Measurements from ENCODE around the gene RNF166. TPM values are rescaled to one million over a fixed set of nuclear protein-coding genes. Genes with fewer than 3 reads are reported as not detected.

RNF166 gene, protein sequence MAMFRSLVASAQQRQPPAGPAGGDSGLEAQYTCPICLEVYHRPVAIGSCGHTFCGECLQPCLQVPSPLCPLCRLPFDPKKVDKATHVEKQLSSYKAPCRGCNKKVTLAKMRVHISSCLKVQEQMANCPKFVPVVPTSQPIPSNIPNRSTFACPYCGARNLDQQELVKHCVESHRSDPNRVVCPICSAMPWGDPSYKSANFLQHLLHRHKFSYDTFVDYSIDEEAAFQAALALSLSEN
- total RNA-seq: 1 to 10 TPM; 7.9 to 9.1 TPM
- 1 to 10 TPM; 6.5 to 7.3 TPM for polyA plus RNA-seq

DNA sequence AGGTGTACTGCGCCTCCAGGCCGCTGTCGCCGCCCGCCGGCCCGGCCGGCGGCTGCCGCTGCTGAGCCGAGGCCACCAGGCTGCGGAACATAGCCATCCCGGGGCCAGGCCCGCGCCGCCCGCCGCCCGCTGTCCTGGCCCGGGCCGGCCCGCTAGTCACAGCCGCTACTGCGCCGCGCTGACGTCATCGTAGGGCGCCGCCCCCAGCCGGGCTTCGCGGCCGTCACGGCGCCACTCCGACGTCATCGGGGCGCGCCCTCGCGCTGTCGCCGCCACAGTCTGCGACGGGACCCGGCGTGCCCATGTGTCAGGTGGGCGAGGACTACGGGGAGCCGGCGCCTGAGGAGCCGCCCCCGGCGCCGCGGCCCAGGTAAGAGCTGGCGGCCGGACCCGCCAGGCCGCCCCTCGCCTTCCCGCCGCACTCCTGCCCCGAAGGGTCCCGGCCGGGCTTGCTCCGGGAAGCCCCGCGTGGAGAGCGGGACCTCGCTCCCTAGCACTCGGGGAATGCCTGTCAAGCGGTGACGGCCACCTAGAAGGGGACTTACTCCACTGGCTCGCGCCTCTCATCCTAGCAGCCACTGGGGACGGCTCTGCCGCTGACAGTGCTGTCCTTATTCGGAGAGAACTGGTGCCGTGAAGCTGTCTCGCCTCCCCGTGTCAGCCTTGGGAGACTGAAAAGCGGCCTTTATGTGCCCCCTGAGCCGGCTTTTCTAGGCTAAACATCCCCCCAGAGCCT is at the start of gene RNF166, which contains the start of gene CTU2:
Gene RNF166 (minus strand): TSS at position 180 of the 736 bp plus-strand sequence. CDS start 83 bp downstream, at position 97.
Gene CTU2 (plus strand): TSS at position 275 of the 736 bp plus-strand sequence. CDS start 28 bp downstream, at position 303.
- Histone ChIP-seq H3K4me3 (ENCODE audit: low read depth in 1 of 3, low read length in 3 of 3) (peak within 1 kb of the TSS; percentile 77 to 90 (median 83)), H3K9ac (ENCODE audit: low read depth in 1 of 2, low read length in 2 of 2) (peak within 1 kb of the TSS; percentile 83 to 95), H3K9me3 (ENCODE audit: control insufficient read depth in 4 of 4, low read length in 3 of 4) (no peaks in the 10 kb centered on the region), H3K4me1 (ENCODE audit: control insufficient read depth in 4 of 4, insufficient read depth in 4 of 4, low read length in 3 of 4) (peaks cover 6 to 37% (median 25%) of the 10 kb centered on the region in 4 donors), H3K27ac (ENCODE audit: low read depth in 1 of 2, low read length in 2 of 2) (peak within 1 kb of the TSS; percentile 81 to 84), H3K36me3 (ENCODE audit: control insufficient read depth in 4 of 4, insufficient read depth in 3 of 4, low read depth in 1 of 4, low read length in 3 of 4) (no peaks in the 10 kb centered on the region), H3K27me3 (ENCODE audit: control insufficient read depth in 4 of 4, insufficient read depth in 4 of 4, low read length in 3 of 4) (no peaks in the 10 kb centered on the region)
- peak; percentile 94 for DNase-seq (ENCODE audit: low spot score)
- TF ChIP-seq GABPA (IDR thresholded peaks at IDR 0.05 in 1 of 2, conservative IDR thresholded peaks at IDR 0.05 in 1 of 2) (peak in 1 of 2 donors; percentile 23), RAD21 (IDR thresholded peaks at IDR 0.05) (no peak), FOXA1 (IDR thresholded peaks at IDR 0.05) (no peak), SP1 (IDR thresholded peaks at IDR 0.05) (no peak)
- under 1% methylated on average over 86 of the region's 86 CpGs for WGBS

DNA sequence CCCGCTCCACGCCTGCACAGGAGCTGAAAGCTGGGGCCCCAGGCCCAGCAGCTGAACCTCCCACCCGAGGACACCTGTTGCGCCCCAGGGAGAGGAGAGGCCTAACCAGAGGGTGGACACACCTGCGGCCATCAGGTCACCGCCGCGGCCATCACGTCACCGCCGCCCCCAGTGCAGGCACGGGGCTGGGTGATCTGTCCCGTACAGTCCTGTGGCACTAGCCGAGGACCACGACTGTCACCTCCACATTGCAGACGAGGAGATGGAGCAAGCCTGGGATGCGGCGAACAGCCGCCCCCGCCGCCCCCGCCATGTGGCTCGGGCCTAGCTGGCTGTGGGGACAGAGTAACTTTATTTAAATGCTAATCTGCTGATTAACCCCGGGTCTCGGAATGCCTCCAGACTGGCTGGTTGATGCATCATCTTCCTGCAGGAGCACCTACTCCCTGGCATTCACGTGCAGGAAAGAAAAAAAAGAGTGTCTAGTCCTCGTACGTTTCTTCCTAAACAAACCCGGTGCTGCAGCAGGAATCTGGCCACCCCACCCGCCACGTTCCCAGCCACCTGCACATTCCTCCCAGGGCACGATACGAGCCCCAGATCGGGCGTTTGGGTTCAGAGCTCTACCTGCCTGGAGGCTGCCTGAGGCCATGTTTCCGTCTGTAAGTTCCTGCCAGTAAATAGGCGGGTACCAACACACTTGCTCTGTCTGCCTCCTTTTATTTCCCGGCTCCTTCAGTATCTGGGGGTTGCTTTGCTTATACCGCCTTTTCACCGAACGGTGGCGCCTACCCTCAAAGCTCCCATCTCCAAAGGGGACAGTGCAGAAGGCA is 48.9 kb upstream of the RNF166 start:
- no peak overlapping the region for H3K27ac ChIP-seq (ENCODE audit: low read depth in 1 of 2, low read length in 2 of 2)

DNA sequence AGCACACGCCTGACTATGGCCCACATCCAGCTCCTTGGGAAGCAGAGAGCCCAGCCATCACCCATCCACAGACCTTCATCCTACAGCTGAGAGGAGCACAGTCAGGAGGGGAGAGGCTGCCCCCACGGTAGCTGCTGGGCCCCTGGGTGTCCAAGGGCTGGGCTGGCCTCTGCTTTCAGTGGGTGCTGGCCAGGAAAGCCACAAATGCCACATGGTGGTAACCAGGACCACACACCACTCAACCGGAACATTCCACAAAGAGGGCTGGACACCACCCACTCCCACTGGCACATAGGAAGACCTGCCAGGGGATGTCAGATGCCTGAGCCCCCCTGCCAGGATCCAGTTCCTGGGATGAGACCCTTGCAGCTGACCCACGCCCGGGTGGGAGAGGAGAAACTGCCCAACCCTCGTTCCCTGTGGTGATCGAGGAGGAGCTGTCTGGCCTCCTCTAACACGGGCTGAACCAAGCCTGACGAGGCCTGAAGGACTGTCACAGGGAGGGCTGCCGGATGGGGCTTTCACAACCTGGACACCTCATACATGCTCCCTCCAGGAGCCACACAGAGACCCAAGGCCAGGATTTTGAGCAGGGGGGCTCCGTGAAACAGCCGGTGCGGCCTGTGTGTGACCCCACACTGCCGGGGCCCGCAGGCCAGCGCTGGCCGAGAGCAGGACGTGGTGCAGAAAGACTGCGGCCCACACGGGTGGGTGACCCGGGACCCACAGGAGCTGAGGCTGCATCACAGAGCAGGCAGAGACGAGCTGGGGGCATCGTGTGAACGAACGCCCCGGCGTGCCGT is 48.1 kb upstream of the RNF166 start:
- H3K27me3 ChIP-seq (ENCODE audit: control insufficient read depth in 4 of 4, insufficient read depth in 4 of 4, low read length in 3 of 4): no peaks in the 10 kb centered on the region
- H3K9me3 ChIP-seq (ENCODE audit: control insufficient read depth in 4 of 4, low read length in 3 of 4): no peaks in the 10 kb centered on the region
- H3K27ac ChIP-seq (ENCODE audit: low read depth in 1 of 2, low read length in 2 of 2): no peak overlapping the region
- H3K4me3 ChIP-seq (ENCODE audit: low read depth in 1 of 3, low read length in 3 of 3): no peak overlapping the region
- TF ChIP-seq NR2F2 (IDR thresholded peaks at IDR 0.05) (no peak), EGR1 (IDR thresholded peaks at IDR 0.05; ENCODE audit: low read depth in 2 of 2) (no peak), SP1 (IDR thresholded peaks at IDR 0.05) (no peak), RAD21 (IDR thresholded peaks at IDR 0.05) (no peak), RXRA (IDR thresholded peaks at IDR 0.05) (no peak), FOXA2 (IDR thresholded peaks at IDR 0.05) (no peak), HNF4G (IDR thresholded peaks at IDR 0.05) (no peak), GABPA (IDR thresholded peaks at IDR 0.05 in 1 of 2, conservative IDR thresholded peaks at IDR 0.05 in 1 of 2) (no peak)
- TF ChIP-seq, protein P1, sequence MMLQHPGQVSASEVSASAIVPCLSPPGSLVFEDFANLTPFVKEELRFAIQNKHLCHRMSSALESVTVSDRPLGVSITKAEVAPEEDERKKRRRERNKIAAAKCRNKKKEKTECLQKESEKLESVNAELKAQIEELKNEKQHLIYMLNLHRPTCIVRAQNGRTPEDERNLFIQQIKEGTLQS (IDR thresholded peaks at IDR 0.05): no peak
- WGBS: 94% methylated on average over 28 of the region's 28 CpGs
- no peak for DNase-seq (ENCODE audit: low spot score)
- H3K36me3 ChIP-seq (ENCODE audit: control insufficient read depth in 4 of 4, insufficient read depth in 3 of 4, low read depth in 1 of 4, low read length in 3 of 4): peaks cover 0 to 6% (median 1%) of the 10 kb centered on the region in 4 donors
- H3K9ac ChIP-seq (ENCODE audit: low read depth in 1 of 2, low read length in 2 of 2): no peak overlapping the region
- peaks cover 3 to 12% (median 11%) of the 10 kb centered on the region in 4 donors for H3K4me1 ChIP-seq (ENCODE audit: control insufficient read depth in 4 of 4, insufficient read depth in 4 of 4, low read length in 3 of 4)

More for the DNA sequence above, 48.9 kb upstream of the RNF166 start:
- no peak for DNase-seq (ENCODE audit: low spot score)
- WGBS: 87% methylated on average over 42 of the region's 42 CpGs
- H3K4me1 ChIP-seq (ENCODE audit: control insufficient read depth in 4 of 4, insufficient read depth in 4 of 4, low read length in 3 of 4): peaks cover 11 to 20% (median 19%) of the 10 kb centered on the region in 4 donors
- no peak overlapping the region for H3K4me3 ChIP-seq (ENCODE audit: low read depth in 1 of 3, low read length in 3 of 3)
- no peaks in the 10 kb centered on the region for H3K9me3 ChIP-seq (ENCODE audit: control insufficient read depth in 4 of 4, low read length in 3 of 4)
- no peaks in the 10 kb centered on the region for H3K27me3 ChIP-seq (ENCODE audit: control insufficient read depth in 4 of 4, insufficient read depth in 4 of 4, low read length in 3 of 4)
- peaks cover 0 to 6% (median 1%) of the 10 kb centered on the region in 4 donors for H3K36me3 ChIP-seq (ENCODE audit: control insufficient read depth in 4 of 4, insufficient read depth in 3 of 4, low read depth in 1 of 4, low read length in 3 of 4)
- TF ChIP-seq RAD21 (IDR thresholded peaks at IDR 0.05) (no peak), NR2F2 (IDR thresholded peaks at IDR 0.05) (no peak), HNF4G (IDR thresholded peaks at IDR 0.05) (no peak), HNF4A (conservative IDR thresholded peaks at IDR 0.05) (no peak)
- no peak overlapping the region for H3K9ac ChIP-seq (ENCODE audit: low read depth in 1 of 2, low read length in 2 of 2)
